DND-41 (cell line): Measurements from ENCODE around the gene GCC2.

Experiments used
- EZH2 ChIP-seq: IDR thresholded peaks from 3 replicates; pipeline ENCODE4 v1.6.1; 2012; ENCODE audit warnings: borderline replicate concordance, low read depth, mild to moderate bottlenecking, moderate library complexity, low read length, inconsistent platforms; ENCODE audit not compliant: severe bottlenecking
- TF ChIP-seq, protein P1 (sequence below): IDR thresholded peaks from 2 replicates; pipeline ENCODE4 v1.5.1; 2012; ENCODE audit warnings: borderline replicate concordance, low read length, moderate library complexity, mild to moderate bottlenecking; ENCODE audit not compliant: poor library complexity, severe bottlenecking; ENCODE audit errors: extremely low read depth

DNA sequence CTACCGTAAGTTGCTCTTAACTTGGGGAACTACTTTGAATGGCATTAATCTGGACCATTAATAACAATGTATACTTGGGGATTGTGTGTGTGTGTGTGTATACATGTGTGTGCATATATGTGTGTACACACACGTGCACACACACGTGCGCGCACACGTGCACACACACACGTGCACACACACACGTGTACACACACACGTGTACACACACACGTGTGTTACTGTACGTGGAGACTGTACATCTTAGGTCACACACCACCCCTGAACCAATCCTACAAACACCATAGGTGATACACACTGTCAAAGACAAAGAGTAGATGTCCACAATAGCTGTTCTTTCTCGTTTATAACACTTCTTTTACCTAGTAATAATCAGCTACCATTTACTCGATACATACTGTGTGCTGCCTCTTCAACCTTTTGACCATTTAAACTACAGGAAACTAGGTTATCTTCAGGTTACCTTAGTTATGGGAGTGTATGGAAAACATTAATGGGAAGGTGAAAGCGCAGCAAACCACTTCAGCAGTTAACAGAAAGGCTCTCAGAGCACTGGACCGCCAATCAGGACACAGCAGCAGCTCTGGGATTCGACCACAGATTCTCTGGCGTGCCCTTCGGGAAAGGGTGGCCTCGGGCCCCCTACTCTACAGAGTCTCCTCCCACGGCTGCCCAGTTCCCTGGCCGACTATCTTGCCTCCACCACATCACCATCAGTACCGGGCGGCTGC, 894 bp upstream of the GCC2 start:
- TF ChIP-seq, protein P1, sequence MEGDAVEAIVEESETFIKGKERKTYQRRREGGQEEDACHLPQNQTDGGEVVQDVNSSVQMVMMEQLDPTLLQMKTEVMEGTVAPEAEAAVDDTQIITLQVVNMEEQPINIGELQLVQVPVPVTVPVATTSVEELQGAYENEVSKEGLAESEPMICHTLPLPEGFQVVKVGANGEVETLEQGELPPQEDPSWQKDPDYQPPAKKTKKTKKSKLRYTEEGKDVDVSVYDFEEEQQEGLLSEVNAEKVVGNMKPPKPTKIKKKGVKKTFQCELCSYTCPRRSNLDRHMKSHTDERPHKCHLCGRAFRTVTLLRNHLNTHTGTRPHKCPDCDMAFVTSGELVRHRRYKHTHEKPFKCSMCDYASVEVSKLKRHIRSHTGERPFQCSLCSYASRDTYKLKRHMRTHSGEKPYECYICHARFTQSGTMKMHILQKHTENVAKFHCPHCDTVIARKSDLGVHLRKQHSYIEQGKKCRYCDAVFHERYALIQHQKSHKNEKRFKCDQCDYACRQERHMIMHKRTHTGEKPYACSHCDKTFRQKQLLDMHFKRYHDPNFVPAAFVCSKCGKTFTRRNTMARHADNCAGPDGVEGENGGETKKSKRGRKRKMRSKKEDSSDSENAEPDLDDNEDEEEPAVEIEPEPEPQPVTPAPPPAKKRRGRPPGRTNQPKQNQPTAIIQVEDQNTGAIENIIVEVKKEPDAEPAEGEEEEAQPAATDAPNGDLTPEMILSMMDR = no peak
- no peak for TF ChIP-seq EZH2
